ENCODE data around the gene MAP6D1. TPM values are rescaled to one million over a fixed set of nuclear protein-coding genes. Genes with fewer than 3 reads are reported as not detected.

MAP6D1 gene
- total RNA-seq, 1 donor, result 3.5 TPM

DNA sequence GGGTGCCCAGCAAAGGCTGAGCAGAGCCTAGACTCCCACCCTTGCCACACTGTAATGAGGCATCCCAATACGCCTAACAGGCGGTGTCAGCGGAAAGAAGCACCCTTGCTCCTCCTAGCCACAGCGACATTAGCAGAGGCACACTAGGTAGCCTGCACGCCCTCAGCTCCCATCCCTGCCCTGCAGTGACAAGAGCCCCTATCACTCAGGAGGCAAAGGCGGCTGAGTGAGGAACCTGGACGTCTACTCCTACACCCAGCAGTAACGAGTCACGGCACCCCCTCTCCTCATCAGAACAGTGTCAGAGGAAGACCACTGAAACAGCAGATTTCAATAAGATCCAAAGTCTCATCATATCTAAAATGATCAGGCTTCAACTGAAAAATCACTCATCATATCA is 12.0 kb upstream of the MAP6D1 start:
- no peak for DNase-seq (ENCODE audit: low read depth)
- TF ChIP-seq, protein P1, sequence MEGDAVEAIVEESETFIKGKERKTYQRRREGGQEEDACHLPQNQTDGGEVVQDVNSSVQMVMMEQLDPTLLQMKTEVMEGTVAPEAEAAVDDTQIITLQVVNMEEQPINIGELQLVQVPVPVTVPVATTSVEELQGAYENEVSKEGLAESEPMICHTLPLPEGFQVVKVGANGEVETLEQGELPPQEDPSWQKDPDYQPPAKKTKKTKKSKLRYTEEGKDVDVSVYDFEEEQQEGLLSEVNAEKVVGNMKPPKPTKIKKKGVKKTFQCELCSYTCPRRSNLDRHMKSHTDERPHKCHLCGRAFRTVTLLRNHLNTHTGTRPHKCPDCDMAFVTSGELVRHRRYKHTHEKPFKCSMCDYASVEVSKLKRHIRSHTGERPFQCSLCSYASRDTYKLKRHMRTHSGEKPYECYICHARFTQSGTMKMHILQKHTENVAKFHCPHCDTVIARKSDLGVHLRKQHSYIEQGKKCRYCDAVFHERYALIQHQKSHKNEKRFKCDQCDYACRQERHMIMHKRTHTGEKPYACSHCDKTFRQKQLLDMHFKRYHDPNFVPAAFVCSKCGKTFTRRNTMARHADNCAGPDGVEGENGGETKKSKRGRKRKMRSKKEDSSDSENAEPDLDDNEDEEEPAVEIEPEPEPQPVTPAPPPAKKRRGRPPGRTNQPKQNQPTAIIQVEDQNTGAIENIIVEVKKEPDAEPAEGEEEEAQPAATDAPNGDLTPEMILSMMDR (IDR thresholded peaks at IDR 0.05; ENCODE audit: insufficient read depth, low read depth, low read length), result no peak
- no peak overlapping the region for H3K4me3 ChIP-seq (ENCODE audit: low read depth, low read length)

DNA sequence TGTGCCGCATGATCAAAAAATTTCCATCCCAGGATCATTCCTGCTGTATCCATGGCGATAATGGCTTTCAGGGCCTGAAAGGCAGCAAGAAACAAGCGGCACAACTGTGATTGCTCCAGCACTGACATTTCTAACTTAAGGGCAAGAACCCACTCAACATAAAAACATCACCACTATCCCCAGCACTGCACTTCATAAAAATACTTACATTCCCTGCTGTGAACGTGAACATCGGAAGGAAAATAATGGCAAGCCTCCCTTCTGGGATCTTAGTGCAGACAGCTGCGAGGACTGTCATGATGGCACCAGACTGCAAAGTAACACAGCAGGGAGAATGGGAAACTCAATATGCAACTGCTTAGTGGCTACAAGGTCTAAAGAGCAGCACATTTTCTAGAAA is 8.1 kb upstream of the MAP6D1 start:
- no peak for DNase-seq (ENCODE audit: low read depth)
- no peak overlapping the region for H3K4me3 ChIP-seq (ENCODE audit: low read depth, low read length)
- TF ChIP-seq, protein P1 (IDR thresholded peaks at IDR 0.05; ENCODE audit: insufficient read depth, low read depth, low read length), result no peak

DNA sequence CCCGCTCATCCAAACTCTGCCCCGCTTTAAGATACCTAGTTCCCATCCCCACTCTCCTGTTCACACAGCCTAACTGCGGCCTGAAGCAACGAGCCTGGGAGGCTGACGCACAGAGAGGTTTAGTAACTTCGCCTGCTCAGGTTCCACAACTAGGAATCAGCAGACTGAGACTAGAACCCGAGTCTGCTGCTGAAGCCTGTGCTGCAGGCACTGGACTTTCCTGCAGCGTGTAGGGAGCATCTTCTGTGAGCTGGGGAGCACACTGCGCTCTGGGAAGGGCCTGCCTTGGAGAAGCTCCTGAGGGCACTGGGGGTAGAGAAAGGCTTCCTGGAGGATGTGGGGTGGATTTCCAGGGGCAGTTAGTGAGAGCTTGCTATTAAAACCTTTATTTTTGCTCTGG is 4.8 kb upstream of the MAP6D1 start:
- no peak for DNase-seq (ENCODE audit: low read depth)
- TF ChIP-seq, protein P1 (IDR thresholded peaks at IDR 0.05; ENCODE audit: insufficient read depth, low read depth, low read length), result no peak
- H3K4me3 ChIP-seq (ENCODE audit: low read depth, low read length), result no peak overlapping the region

DNA sequence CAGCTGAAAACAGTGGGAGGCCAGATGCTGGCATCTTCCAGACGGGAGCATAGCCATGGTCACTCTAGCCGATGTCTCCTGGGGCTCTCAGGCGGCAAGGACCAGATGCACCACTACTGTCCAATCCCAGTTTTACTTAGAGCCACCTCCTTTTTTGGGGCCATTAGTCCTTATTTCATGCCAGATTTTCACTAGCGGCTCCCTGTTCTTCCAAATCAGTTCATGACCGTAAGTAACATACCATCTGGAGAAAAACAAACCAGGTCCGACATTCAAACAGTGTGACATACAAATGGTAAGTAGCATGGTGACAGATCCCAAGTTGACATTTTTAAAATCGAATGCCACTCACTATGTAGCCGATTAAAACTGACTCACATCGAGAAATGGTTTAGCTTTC is 4.1 kb upstream of the MAP6D1 start:
- H3K4me3 ChIP-seq (ENCODE audit: low read depth, low read length), result no peak overlapping the region
- TF ChIP-seq, protein P1 (IDR thresholded peaks at IDR 0.05; ENCODE audit: insufficient read depth, low read depth, low read length), result no peak
- no peak for DNase-seq (ENCODE audit: low read depth)

DNA sequence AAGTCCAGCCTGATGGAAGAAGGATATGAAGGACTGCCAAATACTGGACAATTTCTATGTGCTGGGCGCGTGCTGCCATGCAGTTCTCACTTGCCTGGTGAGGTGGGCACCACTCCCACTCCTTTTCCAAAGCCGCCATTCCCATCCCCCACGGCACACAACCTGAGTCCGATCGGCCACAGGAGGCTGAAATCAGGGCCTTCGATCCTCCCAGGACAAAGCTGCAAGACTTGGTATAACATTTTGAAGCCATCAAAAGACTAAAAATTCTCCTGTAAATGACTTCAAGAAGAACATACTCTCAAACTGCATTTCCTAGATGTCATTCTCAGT is 3.1 kb upstream of the MAP6D1 start:
- DNase-seq (ENCODE audit: low read depth), result no peak
- TF ChIP-seq, protein P1 (IDR thresholded peaks at IDR 0.05; ENCODE audit: insufficient read depth, low read depth, low read length), result no peak
- no peak overlapping the region for H3K4me3 ChIP-seq (ENCODE audit: low read depth, low read length)

DNA sequence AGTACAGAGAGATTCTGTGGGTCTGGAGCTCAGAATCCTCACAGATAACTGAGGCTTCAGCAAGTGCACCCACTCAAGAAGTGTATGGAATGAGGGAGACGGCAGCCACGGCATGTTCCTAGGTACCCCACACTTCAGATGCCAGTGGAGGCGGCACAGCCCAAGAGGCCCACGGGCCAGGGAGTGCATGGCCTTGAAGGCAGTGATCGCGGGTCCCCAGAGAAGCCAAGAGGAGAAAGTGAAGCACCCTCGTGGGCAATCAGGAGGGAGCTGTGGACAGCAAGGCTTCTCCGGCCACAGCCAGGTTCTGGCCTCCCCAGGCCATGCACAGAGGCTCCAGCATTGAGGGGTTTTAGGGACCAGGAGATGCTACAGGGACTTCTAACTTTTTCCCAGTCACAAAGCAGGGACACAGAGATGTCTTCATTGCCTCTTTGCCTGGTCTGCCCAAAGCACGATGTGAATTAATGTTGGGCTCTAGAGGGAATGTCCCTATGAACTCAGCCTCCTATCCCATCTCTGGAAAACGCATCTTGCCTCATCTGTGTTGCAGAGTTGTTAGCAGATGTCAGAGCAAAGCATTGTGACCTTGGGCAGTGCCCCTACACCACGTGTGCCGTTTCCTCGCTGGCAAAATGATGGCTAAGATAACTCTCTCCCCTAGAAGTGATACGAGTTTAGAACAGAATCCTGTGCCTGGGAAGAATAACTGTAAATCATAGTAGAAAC is 2.6 kb upstream of the MAP6D1 start:
- TF ChIP-seq, protein P1 (IDR thresholded peaks at IDR 0.05; ENCODE audit: insufficient read depth, low read depth, low read length), result no peak
- no peak for DNase-seq (ENCODE audit: low read depth)
- H3K4me3 ChIP-seq (ENCODE audit: low read depth, low read length), result no peak overlapping the region
